Spleen (tissue), 11 donors: Measurements from ENCODE around the gene GPATCH4. TPM values are rescaled to one million over a fixed set of nuclear protein-coding genes. Genes with fewer than 3 reads are reported as not detected.

Source experiments
- DNase-seq: peaks from one replicate; pipeline ENCODE4 v3.0.0-alpha.2; 2020
- H3K27ac ChIP-seq, 8 donors: fragments of 200-600 bp; sonication (generic) in 7 of 8; 1 replicate in 4 of 8; 2 replicates in 4 of 8; pipeline versions ENCODE4 v1.5.0 to v1.8.0; 2016 to 2021; ENCODE audit warnings: inconsistent platforms in 4 of 8, mild to moderate bottlenecking in 4 of 8, moderate library complexity in 1 of 8
- H3K27me3 ChIP-seq, 7 donors: fragments of 200-600 bp; sonication (generic) in 6 of 7; replicated peaks in 1 of 7; 1 replicate in 4 of 7; 2 replicates in 3 of 7; pipeline versions ENCODE4 v1.5.0 to v1.8.0; 2016 to 2021; ENCODE audit warnings: inconsistent platforms in 3 of 7, mild to moderate bottlenecking in 1 of 7
- H3K36me3 ChIP-seq, 6 donors: fragments of 200-600 bp; sonication (generic) in 5 of 6; 1 replicate in 4 of 6; 2 replicates in 2 of 6; pipeline versions ENCODE4 v1.5.0 to v1.8.0; 2016 to 2021; ENCODE audit warnings: inconsistent platforms in 2 of 6
- H3K4me1 ChIP-seq, 6 donors: fragments of 200-600 bp; sonication (generic) in 5 of 6; 1 replicate in 3 of 6; 2 replicates in 3 of 6; pipeline versions ENCODE4 v1.5.0 to v1.8.0; 2016 to 2021; ENCODE audit warnings: inconsistent platforms in 3 of 6
- H3K4me3 ChIP-seq, 8 donors: fragments of 200-600 bp; sonication (generic) in 7 of 8; 1 replicate in 4 of 8; 2 replicates in 4 of 8; pipeline versions ENCODE4 v1.5.0 to v1.8.0; 2016 to 2021; ENCODE audit warnings: inconsistent platforms in 4 of 8, mild to moderate bottlenecking in 4 of 8, moderate library complexity in 2 of 8
- H3K9me3 ChIP-seq, 8 donors: fragments of 200-600 bp; sonication (generic) in 7 of 8; 1 replicate in 4 of 8; 2 replicates in 4 of 8; pipeline versions ENCODE4 v1.5.0 to v1.8.0; 2016 to 2021; ENCODE audit warnings: inconsistent platforms in 4 of 8
- CTCF ChIP-seq, 11 experiments: fragments of 200-600 bp in 7 of 11; fragments of 450-650 bp in 4 of 11; sonication (generic) in 4 of 11; IDR thresholded peaks in 8 of 11; conservative IDR thresholded peaks in 3 of 11; 1 replicate in 7 of 11; 2 replicates in 4 of 11; pipeline versions ENCODE4 v1.4.0 to v1.8.0; 2016 to 2021; ENCODE audit warnings: antibody characterized with exemption in 11 of 11, inconsistent platforms in 4 of 11, mild to moderate bottlenecking in 1 of 11
- POLR2A ChIP-seq, 3 donors: fragments of 450-650 bp; IDR thresholded peaks; one replicate each; pipeline ENCODE4 v1.5.1; 2017; ENCODE audit warnings: antibody characterized with exemption in 3 of 3, mild to moderate bottlenecking in 1 of 3
- POLR2AphosphoS5 ChIP-seq, 3 donors: sonication (generic); formaldehyde crosslinking; IDR thresholded peaks; one replicate each; pipeline ENCODE4 v1.5.1; 2017; ENCODE audit warnings: antibody characterized with exemption in 3 of 3
- whole genome bisulfite sequencing, 5 donors: extraction: QIAGEN DNeasy Blood & Tissue Kit in 3 of 5; methylation state at CpG; one replicate each; pipeline versions ENCODE4 v1.1.5 to v1.1.7; 2013 to 2018; 5-methylcytosine and 5-hydroxymethylcytosine counted together
- intact Hi-C: fragments of 100-400 bp; cut with DNase I; formaldehyde crosslinking; loops from one replicate; pipeline ENCODE4 v1.15.0; 2023; ENCODE audit warnings: low total_unique reads
- polyA plus RNA-seq, 3 donors: library from polyadenylated mRNA; stranded (reverse); fragments of 200-250 nt; gene quantifications; one replicate each; pipeline ENCODE4 v1.2.1, GENCODE V29; 2013
- total RNA-seq, 7 donors: library from RNA; depleted of rRNA in 3 of 7; stranded (reverse); fragments of >200 nt in 3 of 7; fragmentation: NEBNext Ultra II Directional in 4 of 7; extraction: Animal tissue kit (Norgen Biotek cat#: 25700) in 4 of 7; gene quantifications; one replicate each; pipeline versions ENCODE4 v1.1.0 to v1.2.1, GENCODE V29; 2016 to 2021
- donor health status: healthy with polysubstance abuse.
- donor health status: DM: no; HTN: no; CAD: no; lungs with moderate emphysema.
- donor health status: DM: no; HTN: no; CAD: no.
- donor health status: Bipolar disorder and iron deficiency.
- donor health status: healthy.
- donor health status: DM: no; HTN: no; CAD: no.
- donor health status: DM: yes; HTN: yes; CAD: no.

GPATCH4 gene
- total and polyA plus RNA-seq, 10 donors: 12.3 to 49.6 (median 25.5) TPM

DNA sequence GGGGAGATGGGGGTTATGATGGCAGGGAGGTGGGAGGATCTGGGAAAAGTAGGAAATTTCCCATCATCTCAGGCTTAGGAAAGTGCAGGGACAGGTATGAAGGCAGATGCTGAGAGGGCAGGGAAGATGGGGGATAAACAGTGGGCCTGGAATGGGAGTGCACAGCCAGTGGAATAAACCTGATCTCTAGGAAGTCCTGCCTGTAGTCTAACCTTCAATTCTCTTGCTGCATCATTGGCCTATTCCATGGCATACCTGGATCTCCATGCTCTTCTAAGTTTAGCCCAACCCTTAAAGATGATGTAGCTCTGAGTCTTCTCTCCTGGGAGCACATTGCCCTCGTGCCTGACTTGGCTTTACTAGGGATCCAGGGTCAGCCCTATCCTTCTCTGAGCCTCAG is 43.4 kb upstream of the GPATCH4 start:
- 32 to 71% (median 43%) methylated on average over 1 of the region's 1 CpG for WGBS, 5 donors

DNA sequence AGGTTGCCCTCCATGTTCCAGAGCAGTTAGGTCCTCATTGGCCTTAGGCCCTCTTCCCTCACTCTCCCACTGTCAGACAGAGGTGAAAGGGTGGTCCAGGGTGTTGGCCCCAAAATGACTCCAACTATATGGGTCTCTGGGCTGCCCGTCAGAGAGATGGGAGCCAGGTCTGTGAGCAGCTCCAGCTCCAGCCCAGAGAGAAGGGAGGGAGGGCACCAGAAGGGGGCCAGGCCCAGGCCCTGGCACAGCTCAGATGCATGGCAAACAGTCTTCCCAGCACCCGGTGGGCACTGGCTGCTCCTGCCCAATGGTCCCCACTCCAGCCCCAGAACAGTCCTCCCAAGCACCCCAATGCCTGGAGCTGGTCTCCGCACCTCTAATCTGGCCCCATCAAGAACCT is 42.9 kb upstream of the GPATCH4 start:
- Histone ChIP-seq H3K36me3 (no peaks in the 10 kb centered on the region), H3K9me3 (no peaks in the 10 kb centered on the region), H3K27me3 (peaks cover 8 to 100% (median 60%) of the 10 kb centered on the region in 7 donors), H3K4me1 (peaks cover 5 to 28% (median 15%) of the 10 kb centered on the region in 6 donors), H3K4me3 (no peak overlapping the region), H3K27ac (no peak overlapping the region)
- TF ChIP-seq POLR2A (IDR thresholded peaks at IDR 0.05) (no peak), POLR2AphosphoS5 (IDR thresholded peaks at IDR 0.05) (no peak), CTCF (IDR thresholded peaks at IDR 0.05 in 8 of 11, conservative IDR thresholded peaks at IDR 0.05 in 3 of 11) (no peak)
- no peak for DNase-seq
- intact Hi-C loops: no loop called here
- WGBS, 5 donors: 77 to 100% (median 90%) methylated on average over 1 to 3 of the region's 3 CpGs

More for the DNA sequence above, 43.4 kb upstream of the GPATCH4 start:
- H3K4me1 ChIP-seq: peaks cover 5 to 28% (median 15%) of the 10 kb centered on the region in 6 donors
- H3K36me3 ChIP-seq: no peaks in the 10 kb centered on the region
- peaks cover 8 to 100% (median 55%) of the 10 kb centered on the region in 7 donors for H3K27me3 ChIP-seq
- TF ChIP-seq POLR2A (IDR thresholded peaks at IDR 0.05) (no peak), CTCF (IDR thresholded peaks at IDR 0.05 in 8 of 11, conservative IDR thresholded peaks at IDR 0.05 in 3 of 11) (no peak)
- intact Hi-C loops: no loop called here
- DNase-seq: no peak
- H3K4me3 ChIP-seq: no peak overlapping the region
- H3K27ac ChIP-seq: no peak overlapping the region
- no peaks in the 10 kb centered on the region for H3K9me3 ChIP-seq

DNA sequence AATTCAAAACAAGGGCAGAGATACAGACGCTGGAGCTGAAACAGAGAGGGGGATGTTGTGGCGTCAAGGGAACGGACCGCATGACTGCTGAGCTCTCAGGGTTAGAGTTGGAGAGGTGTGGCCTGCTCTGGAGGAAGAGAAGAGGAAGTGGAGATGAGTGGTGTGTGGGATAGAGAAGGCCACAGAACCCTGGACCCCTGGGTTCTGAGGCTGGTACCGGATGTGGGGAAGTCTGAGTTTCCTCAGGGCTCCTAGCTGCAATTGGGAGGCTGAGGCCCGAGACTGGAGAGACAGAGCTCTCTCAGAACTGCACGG is 42.5 kb upstream of the GPATCH4 start:
- peaks cover 8 to 100% (median 62%) of the 10 kb centered on the region in 7 donors for H3K27me3 ChIP-seq
- H3K27ac ChIP-seq: no peak overlapping the region
- peaks cover 5 to 28% (median 15%) of the 10 kb centered on the region in 6 donors for H3K4me1 ChIP-seq
- intact Hi-C loops: no loop called here
- TF ChIP-seq POLR2AphosphoS5 (IDR thresholded peaks at IDR 0.05): no peak
- TF ChIP-seq CTCF (IDR thresholded peaks at IDR 0.05 in 8 of 11, conservative IDR thresholded peaks at IDR 0.05 in 3 of 11): no peak
- no peak for TF ChIP-seq POLR2A (IDR thresholded peaks at IDR 0.05)
- no peak for DNase-seq
- no peak overlapping the region for H3K4me3 ChIP-seq
- 16 to 36% (median 20%) methylated on average over 7 of the region's 7 CpGs for WGBS, 5 donors
- H3K9me3 ChIP-seq: no peaks in the 10 kb centered on the region
- H3K36me3 ChIP-seq: no peaks in the 10 kb centered on the region

- WGBS, 5 donors: 46 to 66% (median 61%) methylated on average over 6 to 7 of the region's 7 CpGs
- no peak overlapping the region for H3K4me3 ChIP-seq
- H3K4me1 ChIP-seq: peaks cover 5 to 28% (median 15%) of the 10 kb centered on the region in 6 donors
- no peak overlapping the region for H3K27ac ChIP-seq
- peaks cover 8 to 100% (median 67%) of the 10 kb centered on the region in 7 donors for H3K27me3 ChIP-seq
- H3K36me3 ChIP-seq: no peaks in the 10 kb centered on the region
- DNase-seq: no peak
- H3K9me3 ChIP-seq: no peaks in the 10 kb centered on the region
- no peak for TF ChIP-seq POLR2A (IDR thresholded peaks at IDR 0.05)
- no peak for TF ChIP-seq POLR2AphosphoS5 (IDR thresholded peaks at IDR 0.05)
- TF ChIP-seq CTCF (IDR thresholded peaks at IDR 0.05 in 8 of 11, conservative IDR thresholded peaks at IDR 0.05 in 3 of 11): no peak
- intact Hi-C loops: no loop called here
Observed at GRCh38 chr1:156643049-156643777, 41.9 kb upstream of the GPATCH4 start.
